Calu3 (cell line): ENCODE measurements around the gene TEAD4. TPM values are rescaled to one million over a fixed set of nuclear protein-coding genes. Genes with fewer than 3 reads are reported as not detected.

ENCODE experiments used
- BruUV-seq: library from RNA; stranded (reverse); fragments of 400-500 nt; replicated peaks from 2 replicates; lab custom pipeline; 2021; lab: Mats Ljungman, UMichigan
- CTCF ChIA-PET: fragments of 300-600 bp; sonication (Branson Sonifier 250); formaldehyde crosslinking; loops from one replicate; lab custom pipeline; 2022; ENCODE audit warnings: antibody characterized with exemption; lab: Charles Lee
- DNase-seq: peaks from one replicate; pipeline ENCODE4 v3.0.0; 2022
- H3K27ac Mint-ChIP-seq: one replicate; pipeline ENCODE4 v1.8.0; 2022; ENCODE audit warnings: mixed read lengths; ENCODE audit not compliant: unreplicated experiment
- H3K27me3 Mint-ChIP-seq: one replicate; pipeline ENCODE4 v1.8.0; 2022; ENCODE audit warnings: mixed read lengths; ENCODE audit not compliant: unreplicated experiment
- H3K36me3 Mint-ChIP-seq: one replicate; pipeline ENCODE4 v1.8.0; 2022; ENCODE audit warnings: mild to moderate bottlenecking, moderate library complexity, mixed read lengths; ENCODE audit not compliant: insufficient read depth, unreplicated experiment
- H3K4me1 Mint-ChIP-seq: one replicate; pipeline ENCODE4 v1.8.0; 2022; ENCODE audit warnings: mild to moderate bottlenecking, low read depth, mixed read lengths; ENCODE audit not compliant: unreplicated experiment
- H3K4me3 Mint-ChIP-seq: one replicate; pipeline ENCODE4 v1.8.0; 2022; ENCODE audit warnings: mild to moderate bottlenecking, low read depth, moderate library complexity, mixed read lengths; ENCODE audit not compliant: unreplicated experiment
- H3K9me3 Mint-ChIP-seq: one replicate; pipeline ENCODE4 v1.8.0; 2022; ENCODE audit warnings: low read depth, mixed read lengths; ENCODE audit not compliant: unreplicated experiment
- intact Hi-C: fragments of 100-400 bp; cut with micrococcal nuclease; formaldehyde crosslinking; loops from one replicate; pipeline ENCODE4 v1.10.0; 2022; ENCODE audit not compliant: unreplicated experiment
- total RNA-seq: library from RNA; stranded (reverse); gene quantifications from 2 replicates; pipeline ENCODE4 v1.2.3, GENCODE V29; 2022
- TF ChIP-seq, protein P1 (sequence below): fragments of 200-600 bp; IDR thresholded peaks from one replicate; pipeline ENCODE4 v1.8.0; 2022; ENCODE audit warnings: antibody characterized with exemption; ENCODE audit not compliant: unreplicated experiment

The TEAD4 gene
- total RNA-seq, 1 experiment from 2014 or later = 33.0 TPM

DNA sequence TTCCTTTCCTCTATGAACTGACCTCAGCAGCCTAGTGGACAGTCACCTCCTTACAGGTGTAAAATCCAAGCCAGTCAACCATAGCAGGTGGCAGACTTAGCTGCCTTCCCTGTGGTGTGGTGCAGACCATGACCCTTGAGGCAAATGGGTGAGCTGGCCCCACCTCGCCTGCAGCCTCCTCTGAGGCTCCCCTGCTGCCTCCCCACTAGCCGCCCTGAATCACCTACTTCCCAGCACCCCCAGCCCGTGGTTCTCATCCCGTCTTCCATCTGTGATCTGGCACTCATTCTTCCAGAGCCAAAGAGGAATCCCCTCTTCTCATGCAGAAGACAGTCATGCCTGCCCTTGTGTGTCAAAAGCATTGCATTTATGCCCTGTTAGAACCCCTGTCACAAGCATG, 83.6 kb downstream of the TEAD4 start:
- Mint-ChIP-seq H3K4me1 (no peaks in the 10 kb centered on the region), H3K27ac (peak overlapping the region; percentile 47), H3K36me3 (peaks cover 15% of the 10 kb centered on the region), H3K9me3 (no peaks in the 10 kb centered on the region), H3K4me3 (no peak overlapping the region), H3K27me3 (no peaks in the 10 kb centered on the region)
- BruUV-seq = no TSS peak
- CTCF ChIA-PET = no interaction called here
- intact Hi-C loops = loop anchor here (10.0 kb wide), 1 partner anchor 148 kb away; the partner anchor contains the start of gene TULP3
- TF ChIP-seq, protein P1, sequence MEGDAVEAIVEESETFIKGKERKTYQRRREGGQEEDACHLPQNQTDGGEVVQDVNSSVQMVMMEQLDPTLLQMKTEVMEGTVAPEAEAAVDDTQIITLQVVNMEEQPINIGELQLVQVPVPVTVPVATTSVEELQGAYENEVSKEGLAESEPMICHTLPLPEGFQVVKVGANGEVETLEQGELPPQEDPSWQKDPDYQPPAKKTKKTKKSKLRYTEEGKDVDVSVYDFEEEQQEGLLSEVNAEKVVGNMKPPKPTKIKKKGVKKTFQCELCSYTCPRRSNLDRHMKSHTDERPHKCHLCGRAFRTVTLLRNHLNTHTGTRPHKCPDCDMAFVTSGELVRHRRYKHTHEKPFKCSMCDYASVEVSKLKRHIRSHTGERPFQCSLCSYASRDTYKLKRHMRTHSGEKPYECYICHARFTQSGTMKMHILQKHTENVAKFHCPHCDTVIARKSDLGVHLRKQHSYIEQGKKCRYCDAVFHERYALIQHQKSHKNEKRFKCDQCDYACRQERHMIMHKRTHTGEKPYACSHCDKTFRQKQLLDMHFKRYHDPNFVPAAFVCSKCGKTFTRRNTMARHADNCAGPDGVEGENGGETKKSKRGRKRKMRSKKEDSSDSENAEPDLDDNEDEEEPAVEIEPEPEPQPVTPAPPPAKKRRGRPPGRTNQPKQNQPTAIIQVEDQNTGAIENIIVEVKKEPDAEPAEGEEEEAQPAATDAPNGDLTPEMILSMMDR = no peak
- no peak for DNase-seq

DNA sequence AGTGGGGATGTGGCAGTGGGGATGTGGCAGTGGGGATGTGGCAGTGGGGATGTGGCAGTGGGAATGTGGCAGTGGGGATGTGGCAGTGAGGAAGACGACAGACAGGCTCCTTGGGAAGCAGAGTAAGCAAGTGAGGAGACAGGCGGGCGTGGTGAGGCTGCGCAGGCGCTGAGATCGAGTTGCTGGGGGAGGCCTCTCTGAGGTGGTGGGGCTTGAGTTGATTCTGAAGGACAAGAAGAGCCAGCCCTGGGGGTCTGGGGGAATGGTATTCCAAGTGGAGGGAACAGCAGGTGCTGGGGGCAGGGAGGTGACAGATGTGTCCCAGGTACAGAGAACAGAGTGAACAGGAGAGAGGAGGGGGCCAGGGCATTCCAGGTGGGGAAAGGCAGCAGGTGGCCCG, 84.2 kb downstream of the TEAD4 start:
- Mint-ChIP-seq H3K27me3 (no peaks in the 10 kb centered on the region), H3K27ac (peak overlapping the region; percentile 47), H3K9me3 (no peaks in the 10 kb centered on the region), H3K36me3 (peaks cover 15% of the 10 kb centered on the region), H3K4me1 (no peaks in the 10 kb centered on the region), H3K4me3 (no peak overlapping the region)
- TF ChIP-seq, protein P1 = no peak
- CTCF ChIA-PET = no interaction called here
- intact Hi-C loops = loop anchor here (10.0 kb wide), 1 partner anchor 149 kb away; the partner anchor contains the start of gene TULP3
- no peak for DNase-seq
- no TSS peak for BruUV-seq

DNA sequence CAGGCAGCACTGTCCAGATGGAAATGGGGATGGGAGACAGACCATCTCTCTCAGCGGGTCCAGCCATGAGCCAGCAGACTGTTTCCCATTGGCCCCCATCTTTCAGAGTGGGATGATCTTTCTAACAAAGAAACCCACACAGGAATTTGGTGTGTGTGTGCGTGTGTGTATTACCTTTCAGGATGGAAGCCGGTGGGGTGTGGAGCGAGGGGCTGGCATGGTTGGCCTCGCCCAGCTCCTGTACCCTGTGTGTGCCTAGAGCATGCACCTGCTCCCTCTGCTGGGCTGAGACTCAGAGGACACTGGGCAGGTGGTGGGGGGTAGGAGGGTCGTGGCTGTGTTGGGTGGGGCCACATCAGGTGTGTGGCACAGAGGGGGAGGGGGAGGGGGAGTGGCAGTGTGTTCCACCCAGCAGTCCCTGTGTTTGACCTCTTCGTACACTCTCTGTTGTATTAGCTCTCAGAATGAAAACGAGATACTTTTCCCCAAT, 85.0 kb downstream of the TEAD4 start:
- H3K9me3 Mint-ChIP-seq = no peaks in the 10 kb centered on the region
- H3K36me3 Mint-ChIP-seq = peaks cover 11% of the 10 kb centered on the region
- no TSS peak for BruUV-seq
- TF ChIP-seq, protein P1 = no peak
- H3K4me1 Mint-ChIP-seq = no peaks in the 10 kb centered on the region
- no peak overlapping the region for H3K27ac Mint-ChIP-seq
- intact Hi-C loops = loop anchor here (10.0 kb wide), 1 partner anchor 149 kb away; the partner anchor contains the start of gene TULP3
- CTCF ChIA-PET = interaction anchor here (0.6 kb wide), 1 partner anchor 19 kb away, joined by 4 read pairs; no protein-coding TSS in a partner anchor
- peaks cover 1% of the 10 kb centered on the region for H3K27me3 Mint-ChIP-seq
- DNase-seq = no peak
- no peak overlapping the region for H3K4me3 Mint-ChIP-seq

DNA sequence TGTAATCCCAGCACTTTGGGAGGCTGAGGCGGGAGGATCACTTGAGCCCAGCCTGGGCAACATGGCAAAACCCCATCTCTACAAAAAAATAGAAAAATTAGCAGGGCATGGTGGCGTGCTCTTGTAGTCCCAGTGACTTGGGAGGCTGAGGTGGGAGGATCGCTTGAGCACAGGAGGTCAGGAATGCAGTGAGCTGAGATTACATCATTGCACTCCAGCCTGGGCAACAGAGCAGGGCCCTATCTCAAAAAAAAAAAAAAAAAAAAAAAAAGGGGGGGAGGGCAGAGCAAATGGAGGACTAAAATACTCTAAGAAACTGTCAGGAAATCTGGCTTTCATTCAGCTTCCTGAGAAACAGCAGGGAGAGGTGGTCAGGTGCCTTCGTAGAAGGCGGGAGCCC, 86.3 kb downstream of the TEAD4 start:
- TF ChIP-seq, protein P1 = no peak
- CTCF ChIA-PET = interaction anchor here (0.7 to 0.8 kb wide), 2 partner anchors 105 to 143 kb away, joined by 3 to 5 read pairs; no protein-coding TSS in a partner anchor
- Mint-ChIP-seq H3K36me3 (peaks cover 11% of the 10 kb centered on the region), H3K4me1 (no peaks in the 10 kb centered on the region), H3K27me3 (peaks cover 14% of the 10 kb centered on the region), H3K9me3 (no peaks in the 10 kb centered on the region), H3K27ac (no peak overlapping the region), H3K4me3 (no peak overlapping the region)
- BruUV-seq = no TSS peak
- intact Hi-C loops = loop anchor here (10.0 kb wide), 1 partner anchor 151 kb away; the partner anchor contains the start of gene TULP3
- DNase-seq = no peak
